Type B pancreatic cell (in vitro differentiated cells): ENCODE results near the gene HPN. TPM values are rescaled to one million over a fixed set of nuclear protein-coding genes. Genes with fewer than 3 reads are reported as not detected.
A peak's percentile ranks its signal among the peaks of the same experiment; 100 is the strongest.

Experiments used
- DNase-seq: peaks from one replicate; pipeline ENCODE4 v3.0.0; 2021; ENCODE audit warnings: mixed read lengths; ENCODE audit not compliant: unreplicated experiment; ENCODE audit errors: extremely low spot score
- H3K27ac Mint-ChIP-seq: 2 replicates; pipeline ENCODE4 v1.8.0; 2021; ENCODE audit warnings: mild to moderate bottlenecking, mixed read lengths
- H3K27me3 Mint-ChIP-seq: 2 replicates; pipeline ENCODE4 v1.8.0; 2021; ENCODE audit warnings: mixed read lengths
- H3K36me3 Mint-ChIP-seq: 2 replicates; pipeline ENCODE4 v1.8.0; 2021; ENCODE audit warnings: mixed read lengths
- H3K4me1 Mint-ChIP-seq: one replicate; pipeline ENCODE4 v1.8.0; 2021; ENCODE audit warnings: mixed read lengths; ENCODE audit not compliant: unreplicated experiment
- H3K4me3 Mint-ChIP-seq: 2 replicates; pipeline ENCODE4 v1.8.0; 2021; ENCODE audit warnings: mild to moderate bottlenecking, mixed read lengths
- H3K9me3 Mint-ChIP-seq: 2 replicates; pipeline ENCODE4 v1.8.0; 2021; ENCODE audit warnings: mixed read lengths
- CTCF ChIP-seq: fragments of 200-600 bp; sonication (generic); conservative IDR thresholded peaks from 2 replicates; pipeline ENCODE4 v1.5.0; 2021; ENCODE audit warnings: antibody characterized with exemption, mild to moderate bottlenecking
- total RNA-seq: library from RNA; stranded (reverse); gene quantifications from 2 replicates; pipeline ENCODE4 v1.2.1, GENCODE V29; 2021; ENCODE audit warnings: low replicate concordance

Gene HPN
- total RNA-seq, 1 donor from 2014 or later: 15.1 TPM

GRCh38 chr19:35104361-35104760, 62.8 kb downstream of the HPN start:
- Mint-ChIP-seq H3K27ac (no peak overlapping the region), H3K4me1 (peaks cover 4% of the 10 kb centered on the region), H3K4me3 (no peak overlapping the region), H3K36me3 (no peaks in the 10 kb centered on the region), H3K9me3 (peaks cover 8% of the 10 kb centered on the region), H3K27me3 (no peaks in the 10 kb centered on the region)
- DNase-seq: no peak
- TF ChIP-seq CTCF: no peak

GRCh38 chr19:35105047-35105410, 63.5 kb downstream of the HPN start:
- no peak for TF ChIP-seq CTCF

GRCh38 chr19:35105411-35106290, 64.1 kb downstream of the HPN start:
- no peak for DNase-seq
- Mint-ChIP-seq H3K4me3 (no peak overlapping the region), H3K27me3 (no peaks in the 10 kb centered on the region), H3K36me3 (no peaks in the 10 kb centered on the region), H3K4me1 (peaks cover 4% of the 10 kb centered on the region), H3K27ac (no peak overlapping the region), H3K9me3 (peaks cover 8% of the 10 kb centered on the region)
- TF ChIP-seq CTCF: no peak

More at GRCh38 chr19:35105047-35105410, 63.5 kb downstream of the HPN start:
- H3K27ac Mint-ChIP-seq: no peak overlapping the region
- no peaks in the 10 kb centered on the region for H3K36me3 Mint-ChIP-seq
- H3K4me3 Mint-ChIP-seq: no peak overlapping the region
- peaks cover 8% of the 10 kb centered on the region for H3K9me3 Mint-ChIP-seq
- no peak for DNase-seq
- no peaks in the 10 kb centered on the region for H3K27me3 Mint-ChIP-seq
- peaks cover 4% of the 10 kb centered on the region for H3K4me1 Mint-ChIP-seq

GRCh38 chr19:35106291-35106583, 64.7 kb downstream of the HPN start:
- no peak for DNase-seq
- Mint-ChIP-seq H3K4me3 (no peak overlapping the region), H3K4me1 (peaks cover 4% of the 10 kb centered on the region), H3K9me3 (peaks cover 8% of the 10 kb centered on the region), H3K36me3 (no peaks in the 10 kb centered on the region), H3K27me3 (no peaks in the 10 kb centered on the region), H3K27ac (no peak overlapping the region)
- no peak for TF ChIP-seq CTCF

GRCh38 chr19:35106898-35107541, 65.5 kb downstream of the HPN start:
- Mint-ChIP-seq H3K4me3 (no peak overlapping the region), H3K4me1 (peaks cover 7% of the 10 kb centered on the region), H3K27me3 (no peaks in the 10 kb centered on the region), H3K9me3 (peaks cover 8% of the 10 kb centered on the region), H3K36me3 (no peaks in the 10 kb centered on the region), H3K27ac (peak overlapping the region; percentile 50)
- no peak for DNase-seq
- TF ChIP-seq CTCF: no peak
